ENCODE data around the gene ZNF362.

GRCh38 chr1:33348194-33348593 is 91.9 kb downstream of the ZNF362 start:
- TF ChIP-seq EZH2 (IDR thresholded peaks at IDR 0.05; ENCODE audit: borderline replicate concordance): no peak
- no peak for TF ChIP-seq CTCF (IDR thresholded peaks at IDR 0.05; ENCODE audit: poor library complexity)
- no peak for TF ChIP-seq EZH2phosphoT487 (IDR thresholded peaks at IDR 0.05; ENCODE audit: low read depth, severe bottlenecking, unreplicated experiment)

All from hepatocyte (in vitro differentiated cells).